Ectodermal cell (in vitro differentiated cells): ENCODE results near the gene EFCAB6.

Experiments used
- H3K27ac ChIP-seq: 2 replicates; pipeline ENCODE4 v1.7.0; 2013; ENCODE audit warnings: mild to moderate bottlenecking, low read depth, low read length; ENCODE audit not compliant: insufficient read depth, poor library complexity, severe bottlenecking
- H3K27me3 ChIP-seq: 2 replicates; pipeline ENCODE4 v1.7.0; 2013; ENCODE audit warnings: mild to moderate bottlenecking, low read length; ENCODE audit not compliant: insufficient read depth, control insufficient read depth, poor library complexity, severe bottlenecking
- H3K36me3 ChIP-seq: one replicate; pipeline ENCODE4 v1.7.0; 2013; ENCODE audit warnings: low read length; ENCODE audit not compliant: control insufficient read depth, insufficient read depth
- H3K4me1 ChIP-seq: one replicate; pipeline ENCODE4 v1.7.0; 2013; ENCODE audit warnings: low read length; ENCODE audit not compliant: control insufficient read depth, insufficient read depth
- H3K4me3 ChIP-seq: 2 replicates; pipeline ENCODE4 v1.7.0; 2013; ENCODE audit warnings: low read depth, low read length, control low read depth; ENCODE audit not compliant: insufficient read depth
- H3K9me3 ChIP-seq: 2 replicates; pipeline ENCODE4 v1.7.0; 2013; ENCODE audit warnings: mild to moderate bottlenecking, low read length, moderate library complexity; ENCODE audit not compliant: control insufficient read depth
- WGBS, 2 experiments: methylation state at CpG; one replicate each; pipeline ENCODE4 v1.1.7; 2013; ENCODE audit warnings: missing lambda C conversion rate in 2 of 2; 5-methylcytosine and 5-hydroxymethylcytosine counted together

Gene EFCAB6

DNA sequence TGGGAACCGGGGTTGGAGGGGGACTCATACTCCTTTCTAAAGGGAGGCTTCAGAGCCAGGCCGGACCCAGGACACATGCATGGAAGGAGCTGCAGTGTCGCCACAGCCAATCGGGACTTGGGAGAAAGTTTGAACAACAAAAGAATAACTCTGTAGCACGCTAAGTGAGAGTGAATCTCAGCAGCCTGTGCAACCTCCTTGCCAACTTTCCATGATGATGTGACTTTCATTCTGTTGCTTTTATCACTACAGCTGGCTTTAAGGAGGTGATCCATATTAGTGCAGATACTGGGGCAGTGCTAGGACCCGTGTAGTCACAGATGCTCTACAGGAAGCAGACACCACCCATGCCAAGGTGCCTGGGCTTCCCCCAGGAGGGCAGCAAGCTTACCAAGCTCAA, 243.0 kb downstream of the EFCAB6 start:
- no peak overlapping the region for H3K27ac ChIP-seq
- 94 to 95% methylated on average over 6 of the region's 6 CpGs for WGBS, 2 experiments

DNA sequence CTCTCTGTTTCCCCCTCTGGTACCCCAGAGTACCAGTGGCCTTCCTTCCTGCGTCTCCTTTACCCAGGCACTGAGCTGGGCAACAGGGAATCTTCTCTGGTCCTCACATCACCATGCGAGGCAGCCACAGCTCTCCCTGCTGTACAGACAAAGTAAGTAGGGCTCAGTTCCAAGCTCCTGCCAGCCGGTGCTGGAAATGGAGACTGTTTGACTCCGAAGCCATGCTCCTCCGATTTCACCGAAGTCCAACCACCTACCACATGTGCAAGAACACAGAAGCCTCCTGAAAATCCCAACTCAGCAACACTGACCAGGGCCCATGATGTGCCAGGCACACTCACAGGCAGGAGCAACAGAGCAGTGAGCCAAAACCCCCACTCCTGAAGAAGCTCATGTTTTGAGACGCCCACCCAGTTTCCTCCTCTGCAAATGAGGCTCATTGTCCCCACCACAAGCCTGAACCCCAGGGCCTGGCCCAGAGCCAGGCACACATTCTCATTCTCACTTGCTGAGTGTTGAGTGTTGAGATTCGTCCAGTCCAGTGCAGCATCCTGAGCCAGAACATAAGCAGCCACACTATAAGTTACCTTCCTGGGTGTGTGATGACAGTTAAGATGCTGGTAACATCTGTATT, 244.3 kb downstream of the EFCAB6 start:
- Histone ChIP-seq H3K27ac (no peak overlapping the region), H3K27me3 (no peaks in the 10 kb centered on the region), H3K4me3 (no peak overlapping the region), H3K4me1 (no peaks in the 10 kb centered on the region), H3K36me3 (no peaks in the 10 kb centered on the region), H3K9me3 (no peaks in the 10 kb centered on the region)
- 90 to 93% methylated on average over 8 of the region's 8 CpGs for WGBS, 2 experiments

More for the DNA sequence above, 243.0 kb downstream of the EFCAB6 start:
- Histone ChIP-seq H3K9me3 (no peaks in the 10 kb centered on the region), H3K4me3 (no peak overlapping the region), H3K36me3 (no peaks in the 10 kb centered on the region), H3K4me1 (no peaks in the 10 kb centered on the region), H3K27me3 (no peaks in the 10 kb centered on the region)

- Histone ChIP-seq H3K4me1 (no peaks in the 10 kb centered on the region), H3K36me3 (no peaks in the 10 kb centered on the region), H3K27me3 (no peaks in the 10 kb centered on the region)
Observed at GRCh38 chr22:43566561-43567332, 245.4 kb downstream of the EFCAB6 start.

DNA sequence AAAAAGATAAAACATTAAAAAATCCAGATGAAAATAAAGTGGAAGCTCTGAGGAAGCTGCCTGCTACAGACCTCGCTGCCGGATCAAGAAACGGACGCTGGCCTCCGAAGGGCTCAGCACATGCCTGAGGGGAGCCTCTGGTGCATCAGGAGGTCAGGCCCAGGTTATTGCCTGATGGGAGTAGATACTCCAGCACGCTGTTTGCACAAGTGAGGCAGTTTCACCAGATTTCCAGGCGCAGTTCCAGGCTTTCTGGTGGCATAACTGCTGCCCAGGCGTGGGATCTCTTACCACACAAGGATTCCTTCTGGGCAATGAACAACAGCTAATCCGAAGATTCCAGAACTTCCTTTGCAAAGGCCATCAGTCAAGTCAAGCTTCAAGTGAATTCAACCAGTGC, 246.1 kb downstream of the EFCAB6 start:
- Histone ChIP-seq H3K27me3 (no peaks in the 10 kb centered on the region), H3K9me3 (no peaks in the 10 kb centered on the region), H3K4me3 (no peak overlapping the region), H3K27ac (no peak overlapping the region), H3K36me3 (no peaks in the 10 kb centered on the region), H3K4me1 (no peaks in the 10 kb centered on the region)
- 90 to 91% methylated on average over 9 of the region's 9 CpGs for WGBS, 2 experiments

More at GRCh38 chr22:43566561-43567332, 245.4 kb downstream of the EFCAB6 start:
- H3K4me3 ChIP-seq = no peak overlapping the region
- H3K9me3 ChIP-seq = no peaks in the 10 kb centered on the region
- WGBS, 2 experiments = 92 to 95% methylated on average over 9 of the region's 9 CpGs
- H3K27ac ChIP-seq = no peak overlapping the region

DNA sequence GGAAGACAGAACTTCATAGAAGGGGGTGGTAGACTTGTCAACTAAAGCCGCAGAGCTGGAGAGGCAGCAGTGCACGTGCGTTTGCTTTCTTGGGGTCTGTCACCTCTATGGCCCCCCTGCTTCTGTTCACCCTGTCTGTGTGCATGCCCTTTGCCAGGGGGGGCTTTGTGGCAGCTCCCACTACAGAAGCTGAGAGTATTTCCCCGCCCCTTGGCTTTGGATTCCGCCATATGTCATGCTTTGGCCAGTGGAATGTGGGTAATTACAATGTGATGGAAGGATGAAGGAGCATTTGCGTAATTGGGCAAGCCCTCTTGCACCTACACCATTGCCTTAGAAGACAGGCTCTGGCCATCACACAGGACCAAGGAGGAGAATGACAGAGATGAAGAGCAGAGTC, 247.2 kb downstream of the EFCAB6 start:
- Histone ChIP-seq H3K9me3 (no peaks in the 10 kb centered on the region), H3K4me3 (no peak overlapping the region), H3K36me3 (no peaks in the 10 kb centered on the region), H3K27ac (no peak overlapping the region), H3K4me1 (no peaks in the 10 kb centered on the region), H3K27me3 (no peaks in the 10 kb centered on the region)
- WGBS, 2 experiments = 96 to 97% methylated on average over 6 of the region's 6 CpGs

DNA sequence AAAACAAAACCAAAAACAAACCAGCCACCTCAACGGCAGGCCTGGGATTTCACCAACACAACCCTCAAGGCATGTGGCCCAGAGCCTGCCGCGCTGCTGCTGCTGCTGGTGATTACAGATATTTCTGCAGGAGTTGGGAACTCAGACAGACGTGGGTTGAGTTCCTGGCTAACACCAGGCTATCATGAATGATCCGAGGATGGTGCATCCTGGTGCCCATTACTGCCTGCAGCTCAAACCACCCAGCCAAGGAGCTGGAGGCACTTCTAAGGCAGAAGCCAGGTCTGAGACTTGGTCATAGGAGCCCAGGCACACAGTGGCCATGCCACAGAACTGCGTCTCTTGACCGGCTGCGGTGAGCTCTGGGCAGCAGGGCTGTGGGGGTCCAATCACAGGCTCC, 248.5 kb downstream of the EFCAB6 start:
- Histone ChIP-seq H3K27ac (no peak overlapping the region), H3K27me3 (no peaks in the 10 kb centered on the region), H3K36me3 (no peaks in the 10 kb centered on the region), H3K9me3 (no peaks in the 10 kb centered on the region), H3K4me1 (no peaks in the 10 kb centered on the region), H3K4me3 (no peak overlapping the region)
- WGBS, 2 experiments = 94% methylated on average over 8 of the region's 8 CpGs

GRCh38 chr22:43562843-43563242, 249.3 kb downstream of the EFCAB6 start:
- Histone ChIP-seq H3K9me3 (no peaks in the 10 kb centered on the region), H3K36me3 (no peaks in the 10 kb centered on the region), H3K4me1 (no peaks in the 10 kb centered on the region), H3K27me3 (no peaks in the 10 kb centered on the region), H3K4me3 (no peak overlapping the region), H3K27ac (no peak overlapping the region)
- 76% methylated on average over 13 of the region's 13 CpGs for WGBS, 2 experiments

DNA sequence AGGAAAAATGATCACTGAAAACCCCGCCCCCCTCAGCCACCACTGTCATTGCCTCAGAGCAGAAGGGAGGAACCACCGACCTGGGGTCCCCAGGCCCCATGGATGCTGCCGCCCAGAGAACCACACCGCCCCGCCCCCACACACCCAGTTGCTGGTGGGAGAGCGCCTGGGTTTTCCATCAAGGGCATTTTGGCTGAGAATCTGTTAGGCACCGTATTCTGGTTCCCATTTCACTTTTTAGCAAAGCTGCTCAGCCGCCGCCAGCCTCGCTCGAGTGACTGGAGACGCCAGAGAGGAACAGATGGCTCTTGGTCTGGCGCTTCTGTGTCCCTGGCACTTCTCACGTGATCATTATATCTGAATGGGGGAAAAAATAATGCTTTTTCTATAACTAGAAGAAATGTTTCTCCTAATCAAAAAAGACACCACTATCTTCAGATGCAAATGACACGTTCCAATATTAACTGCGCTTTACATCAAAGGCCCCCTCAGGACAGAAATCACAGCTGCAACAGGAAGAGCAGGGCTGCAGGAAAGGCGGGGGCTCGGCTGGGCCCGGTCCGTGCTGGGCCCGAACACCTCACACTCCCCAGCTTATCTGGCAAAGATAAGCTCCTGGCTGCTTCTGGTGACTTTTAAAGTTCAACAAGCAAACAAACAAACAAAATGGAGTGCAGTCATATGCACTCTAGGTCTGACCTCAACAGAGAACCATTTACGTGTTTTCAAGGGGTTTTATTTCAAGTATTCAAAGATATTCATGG, 250.5 kb downstream of the EFCAB6 start:
- no peaks in the 10 kb centered on the region for H3K4me1 ChIP-seq
- 83 to 84% methylated on average over 22 of the region's 22 CpGs for WGBS, 2 experiments
- H3K36me3 ChIP-seq = no peaks in the 10 kb centered on the region
- no peak overlapping the region for H3K4me3 ChIP-seq
- peak overlapping the region; percentile 5 for H3K27ac ChIP-seq
- H3K9me3 ChIP-seq = no peaks in the 10 kb centered on the region
- no peaks in the 10 kb centered on the region for H3K27me3 ChIP-seq

- 90 to 91% methylated on average over 18 of the region's 18 CpGs for WGBS, 2 experiments
- H3K4me3 ChIP-seq = no peak overlapping the region
- H3K4me1 ChIP-seq = no peaks in the 10 kb centered on the region
- H3K9me3 ChIP-seq = no peaks in the 10 kb centered on the region
- H3K27ac ChIP-seq = no peak overlapping the region
- no peaks in the 10 kb centered on the region for H3K36me3 ChIP-seq
- H3K27me3 ChIP-seq = no peaks in the 10 kb centered on the region
Observed at GRCh38 chr22:43560651-43561050, 251.5 kb downstream of the EFCAB6 start.
